BE2C (cell line): ENCODE measurements around the gene SRC.
A peak's percentile ranks its signal among the peaks of the same experiment; 100 is the strongest.

ENCODE experiments used
- DNase-seq: peaks from one replicate; pipeline ENCODE4 v3.0.0-alpha.2; 2020
- H3K27me3 ChIP-seq: fragments of 250-450 bp; sonication (Bioruptor Pico); 2 replicates; pipeline ENCODE4 v1.5.1; 2020; ENCODE audit warnings: mild to moderate bottlenecking
- H3K36me3 ChIP-seq: fragments of 250-450 bp; sonication (Bioruptor Pico); 2 replicates; pipeline ENCODE4 v1.5.1; 2020; ENCODE audit warnings: mild to moderate bottlenecking
- H3K4me1 ChIP-seq: fragments of 250-450 bp; sonication (Bioruptor Pico); 2 replicates; pipeline ENCODE4 v1.5.1; 2020
- H3K4me3 ChIP-seq: 2 replicates; pipeline ENCODE4 v1.5.1; 2011; ENCODE audit warnings: low read depth, low read length
- H3K9me3 ChIP-seq: fragments of 250-450 bp; sonication (Bioruptor Pico); 2 replicates; pipeline ENCODE4 v1.5.1; 2020
- CTCF ChIP-seq: IDR thresholded peaks from 2 replicates; pipeline ENCODE4 v1.5.1; 2012; ENCODE audit warnings: mild to moderate bottlenecking, low read depth, low read length

SRC gene

GRCh38 chr20:37375227-37375626, 29.3 kb downstream of the SRC start:
- H3K36me3 ChIP-seq = no peaks in the 10 kb centered on the region
- H3K9me3 ChIP-seq = no peaks in the 10 kb centered on the region
- TF ChIP-seq CTCF = no peak
- no peak overlapping the region for H3K4me3 ChIP-seq
- no peak for DNase-seq
- no peaks in the 10 kb centered on the region for H3K4me1 ChIP-seq
- H3K27me3 ChIP-seq = no peaks in the 10 kb centered on the region

DNA sequence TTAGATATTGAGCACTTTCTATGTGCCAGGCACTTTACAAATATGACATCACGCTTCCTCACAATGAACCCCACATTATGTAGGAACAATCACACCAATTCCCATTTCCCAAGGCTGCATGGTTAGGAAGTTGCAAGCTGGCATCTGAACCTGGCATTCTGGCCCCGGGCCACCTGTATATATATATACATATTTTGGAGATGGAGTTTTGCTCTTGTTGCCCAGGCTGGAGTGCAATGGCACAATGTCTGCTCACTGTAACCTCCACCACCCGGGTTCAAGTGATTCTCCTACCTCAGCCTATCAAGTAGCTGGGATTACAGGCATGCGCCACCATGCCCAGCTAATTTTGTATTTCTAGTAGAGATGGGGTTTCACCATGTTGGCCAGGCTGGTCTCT, 30.4 kb downstream of the SRC start:
- Histone ChIP-seq H3K4me1 (no peaks in the 10 kb centered on the region), H3K36me3 (no peaks in the 10 kb centered on the region)
- no peak for TF ChIP-seq CTCF

DNA sequence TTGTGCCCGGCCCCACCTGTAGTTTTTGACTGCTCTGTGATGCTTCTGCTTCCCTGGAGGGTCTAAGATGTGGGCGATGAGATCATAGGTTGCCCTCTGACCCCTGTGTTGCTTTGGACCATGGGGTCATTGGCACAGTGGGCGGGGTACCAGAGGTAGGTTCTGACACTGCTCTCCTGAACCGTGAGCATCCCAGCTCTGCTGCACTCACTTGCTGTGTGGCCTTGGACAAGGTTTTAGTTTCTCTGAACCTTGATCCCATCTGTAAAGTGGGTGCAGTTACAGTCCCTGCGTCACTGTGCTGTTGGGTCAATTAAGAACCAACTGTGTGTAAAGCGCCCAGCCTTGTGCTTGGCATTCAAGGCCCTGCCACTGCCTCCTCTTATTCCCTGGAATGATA, 30.9 kb downstream of the SRC start:
- no peaks in the 10 kb centered on the region for H3K4me1 ChIP-seq

More for the DNA sequence above, 30.4 kb downstream of the SRC start:
- Histone ChIP-seq H3K4me3 (no peak overlapping the region), H3K27me3 (no peaks in the 10 kb centered on the region), H3K9me3 (no peaks in the 10 kb centered on the region)
- DNase-seq = no peak

GRCh38 chr20:37377346-37378081, 31.6 kb downstream of the SRC start:
- H3K4me1 ChIP-seq = no peaks in the 10 kb centered on the region
- H3K9me3 ChIP-seq = no peaks in the 10 kb centered on the region
- no peak for TF ChIP-seq CTCF
- no peak overlapping the region for H3K4me3 ChIP-seq
- no peak for DNase-seq
- no peaks in the 10 kb centered on the region for H3K36me3 ChIP-seq
- H3K27me3 ChIP-seq = no peaks in the 10 kb centered on the region

More for the DNA sequence above, 30.9 kb downstream of the SRC start:
- DNase-seq = no peak
- H3K27me3 ChIP-seq = no peaks in the 10 kb centered on the region
- no peak overlapping the region for H3K4me3 ChIP-seq
- H3K36me3 ChIP-seq = no peaks in the 10 kb centered on the region
- no peaks in the 10 kb centered on the region for H3K9me3 ChIP-seq
- TF ChIP-seq CTCF = no peak

GRCh38 chr20:37378420-37378784, 32.5 kb downstream of the SRC start:
- Histone ChIP-seq H3K27me3 (no peaks in the 10 kb centered on the region), H3K4me1 (no peaks in the 10 kb centered on the region), H3K9me3 (no peaks in the 10 kb centered on the region), H3K36me3 (no peaks in the 10 kb centered on the region), H3K4me3 (no peak overlapping the region)
- DNase-seq = no peak
- TF ChIP-seq CTCF = no peak

DNA sequence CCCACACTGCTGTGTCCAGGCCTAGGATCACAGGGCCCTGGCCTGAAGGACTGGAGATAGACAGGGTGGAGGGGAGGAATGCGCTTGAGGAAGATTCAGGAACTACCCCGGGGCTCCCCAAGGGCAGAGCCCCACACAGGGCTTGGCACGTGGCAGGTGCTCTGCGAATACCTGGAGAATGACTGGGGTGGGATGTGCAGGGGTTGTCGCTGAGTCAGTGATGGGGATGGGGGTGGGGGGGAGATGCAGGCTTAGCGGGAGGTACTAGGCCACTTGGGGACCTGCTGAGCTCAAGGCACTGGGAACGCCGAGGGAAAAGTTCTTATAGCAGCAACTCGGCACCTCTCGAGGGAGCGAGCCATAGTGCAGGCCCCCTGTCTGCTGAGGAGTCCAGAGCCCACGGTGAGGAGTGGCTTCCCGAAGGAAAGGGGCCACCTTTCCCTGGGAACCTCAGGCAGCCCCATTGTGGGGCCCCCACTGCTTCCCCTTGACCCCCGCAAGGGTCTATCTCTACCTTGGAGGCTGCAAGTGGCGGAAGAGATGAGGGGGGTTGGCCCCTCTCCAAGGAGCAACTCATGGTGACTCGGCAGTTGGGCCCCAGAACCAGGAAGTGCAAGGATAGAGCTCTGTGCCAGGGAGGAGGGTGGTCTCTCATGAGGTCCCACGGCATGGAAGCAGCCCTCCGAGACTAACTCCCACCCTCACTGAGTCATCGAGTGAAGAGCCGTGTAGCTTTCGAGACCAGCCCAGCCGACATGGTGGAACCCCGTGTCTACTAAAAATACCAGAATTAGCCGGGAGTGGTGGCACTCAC, 33.1 kb downstream of the SRC start:
- Histone ChIP-seq H3K36me3 (no peaks in the 10 kb centered on the region), H3K4me3 (no peak overlapping the region), H3K4me1 (no peaks in the 10 kb centered on the region), H3K27me3 (no peaks in the 10 kb centered on the region), H3K9me3 (no peaks in the 10 kb centered on the region)
- DNase-seq = peak; percentile 7
- TF ChIP-seq CTCF = no peak
